ENCODE measurements around the gene COL13A1. TPM values are rescaled to one million over a fixed set of nuclear protein-coding genes. Genes with fewer than 3 reads are reported as not detected.

Gene COL13A1
- total and polyA plus RNA-seq, 2 of the 8 experiments (the other 6 are each of a cell fraction or from before 2014, with no cell fraction given): 2.6 to 5.2 TPM

DNA sequence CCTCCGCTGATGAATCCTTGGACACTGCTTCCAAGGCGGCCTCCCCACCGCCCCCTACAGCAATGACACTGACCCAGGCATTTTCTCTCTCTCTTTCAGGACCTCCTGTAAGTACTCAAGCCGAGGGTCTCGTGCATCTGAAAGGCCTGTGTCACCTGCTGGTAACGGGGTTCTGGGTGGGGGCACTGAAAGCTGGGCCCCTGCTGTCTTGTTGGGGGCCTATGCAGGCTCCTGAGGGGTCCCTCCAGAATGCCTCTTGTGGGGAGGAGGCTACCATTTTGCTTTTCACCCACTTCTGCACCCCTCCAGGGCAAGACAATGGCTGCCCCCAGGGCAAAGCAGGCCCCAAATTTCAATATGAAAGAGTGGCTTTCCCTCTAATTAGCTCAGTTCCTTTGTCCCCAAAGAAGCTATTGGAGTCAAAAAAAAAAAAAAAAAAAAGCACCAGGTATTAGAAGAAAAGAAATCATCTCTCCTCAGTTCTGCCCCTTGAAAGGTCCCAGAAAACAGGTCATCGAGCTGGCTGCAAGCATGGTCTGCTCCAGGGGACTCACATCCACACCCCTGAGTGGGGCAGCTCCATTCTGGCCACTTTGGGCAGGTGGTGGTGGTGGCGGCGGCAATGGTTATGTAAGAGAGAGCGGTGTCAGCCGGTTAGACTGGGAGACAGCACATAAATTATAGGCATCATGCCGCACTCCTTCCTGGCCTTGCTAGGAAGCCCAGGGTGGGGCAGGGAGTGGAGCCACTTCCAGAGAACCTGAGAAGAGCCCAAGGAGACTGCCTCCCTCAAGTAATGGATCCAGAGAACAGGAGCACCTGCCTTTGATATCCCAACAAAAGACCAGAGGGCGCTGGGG, 66.2 kb downstream of the COL13A1 start (continued):
- TF ChIP-seq CBX5 (IDR thresholded peaks at IDR 0.05; ENCODE audit: low read depth, low read length) (no peak), USF2 (IDR thresholded peaks at IDR 0.05; ENCODE audit: low read length) (no peak), PHF8 (conservative IDR thresholded peaks at IDR 0.05; ENCODE audit: low read depth, low read length) (no peak), TCF12 (IDR thresholded peaks at IDR 0.05; ENCODE audit: low read depth, low read length) (peak; percentile 5; the same call in 1 of the 2 replicates), ASH2L (IDR thresholded peaks at IDR 0.05; ENCODE audit: low read length) (peak; percentile 33), SAP30 (IDR thresholded peaks at IDR 0.05; ENCODE audit: insufficient read depth, insufficient replicate concordance, low read length) (no peak), HDAC6 (IDR thresholded peaks at IDR 0.05; ENCODE audit: low read depth, low read length) (no peak), KDM5A (IDR thresholded peaks at IDR 0.05; ENCODE audit: low read length) (no peak), FOSL1 (IDR thresholded peaks at IDR 0.05; ENCODE audit: insufficient read depth, low read depth, low read length) (no peak), BRCA1 (IDR thresholded peaks at IDR 0.05; ENCODE audit: low read depth, low read length) (no peak), TAF1 (IDR thresholded peaks at IDR 0.05; ENCODE audit: low read depth, low read length) (no peak), ATF3 (IDR thresholded peaks at IDR 0.05; ENCODE audit: insufficient read depth, low read depth, low read length) (no peak), SIX5 (IDR thresholded peaks at IDR 0.05; ENCODE audit: low read depth, low read length) (no peak), POLR2A (IDR thresholded peaks at IDR 0.05; ENCODE audit: control extremely low read depth in 1 of 2, low read depth in 2 of 2, low read length in 2 of 2) (no peak), TAF7 (optimal IDR thresholded peaks at IDR 0.05; ENCODE audit: borderline replicate concordance, low read depth, low read length) (no peak), POU5F1 (IDR thresholded peaks at IDR 0.05; ENCODE audit: low read depth, low read length) (no peak), RXRA (IDR thresholded peaks at IDR 0.05; ENCODE audit: insufficient read depth, low read depth, low read length) (no peak), CHD2 (IDR thresholded peaks at IDR 0.05; ENCODE audit: low read length) (no peak), CTBP2 (IDR thresholded peaks at IDR 0.05; ENCODE audit: borderline replicate concordance, insufficient read depth, insufficient read length, low read length) (peak; percentile 97), TEAD4 (IDR thresholded peaks at IDR 0.05; ENCODE audit: low read depth, low read length) (no peak)
- TF ChIP-seq, protein P1, sequence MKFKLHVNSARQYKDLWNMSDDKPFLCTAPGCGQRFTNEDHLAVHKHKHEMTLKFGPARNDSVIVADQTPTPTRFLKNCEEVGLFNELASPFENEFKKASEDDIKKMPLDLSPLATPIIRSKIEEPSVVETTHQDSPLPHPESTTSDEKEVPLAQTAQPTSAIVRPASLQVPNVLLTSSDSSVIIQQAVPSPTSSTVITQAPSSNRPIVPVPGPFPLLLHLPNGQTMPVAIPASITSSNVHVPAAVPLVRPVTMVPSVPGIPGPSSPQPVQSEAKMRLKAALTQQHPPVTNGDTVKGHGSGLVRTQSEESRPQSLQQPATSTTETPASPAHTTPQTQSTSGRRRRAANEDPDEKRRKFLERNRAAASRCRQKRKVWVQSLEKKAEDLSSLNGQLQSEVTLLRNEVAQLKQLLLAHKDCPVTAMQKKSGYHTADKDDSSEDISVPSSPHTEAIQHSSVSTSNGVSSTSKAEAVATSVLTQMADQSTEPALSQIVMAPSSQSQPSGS (IDR thresholded peaks at IDR 0.05; ENCODE audit: low read length): peak; percentile 35; the same call in 1 of the 2 replicates

All from H1 (cell line).